H1 (cell line): ENCODE results near the gene CDH18. TPM values are rescaled to one million over a fixed set of nuclear protein-coding genes. Genes with fewer than 3 reads are reported as not detected.

Source experiments
- CTCF ChIA-PET: fragments of 300-600 bp; sonication (Branson Sonifier 250); formaldehyde crosslinking; loops from one replicate; lab custom pipeline; 2021; ENCODE audit not compliant: partially characterized antibody; lab: Charles Lee
- POLR2A ChIA-PET: fragments of 300-600 bp; sonication (Branson Sonifier 250); formaldehyde crosslinking; loops from one replicate; lab custom pipeline; 2021; ENCODE audit warnings: inconsistent platforms; ENCODE audit not compliant: partially characterized antibody; lab: Charles Lee
- DNase-seq, 2 experiments: peaks; one replicate each; pipeline versions ENCODE4 v3.0.0 to v3.0.0-alpha.2; 2010 to 2022; ENCODE audit warnings: low spot score in 2 of 2, low read depth in 1 of 2, mixed read lengths in 1 of 2
- FAIRE-seq: peaks from 2 replicates; lab custom pipeline; 2011; peaks lifted over from hg19 to GRCh38; lab: Jason Lieb, UNC
- H2AFZ ChIP-seq: 2 replicates; pipeline ENCODE4 v1.8.1; 2012; ENCODE audit warnings: low read length, inconsistent platforms
- H2AK5ac ChIP-seq: 2 replicates; pipeline ENCODE4 v1.6.1; 2013; ENCODE audit warnings: low read depth, low read length
- H2BK120ac ChIP-seq: replicated peaks from 2 replicates; pipeline ENCODE3; 2013; ENCODE audit warnings: low read depth, low read length, inconsistent platforms
- H2BK12ac ChIP-seq: 2 replicates; pipeline ENCODE4 v1.6.1; 2013; ENCODE audit warnings: low read depth, low read length
- H2BK15ac ChIP-seq: 2 replicates; pipeline ENCODE4 v1.6.1; 2013; ENCODE audit warnings: low read length
- H2BK20ac ChIP-seq: 2 replicates; pipeline ENCODE4 v1.6.1; 2013; ENCODE audit warnings: low read length
- H2BK5ac ChIP-seq: 2 replicates; pipeline ENCODE4 v1.6.1; 2013; ENCODE audit warnings: low read depth, low read length
- H3K14ac ChIP-seq: 2 replicates; pipeline ENCODE4 v1.6.1; 2013; ENCODE audit warnings: inconsistent platforms; ENCODE audit not compliant: insufficient read length
- H3K18ac ChIP-seq: 2 replicates; pipeline ENCODE4 v1.6.1; 2013; ENCODE audit warnings: low read length; ENCODE audit errors: extremely low read depth
- H3K23ac ChIP-seq: 2 replicates; pipeline ENCODE4 v1.6.1; 2013; ENCODE audit warnings: inconsistent platforms; ENCODE audit not compliant: insufficient read length
- H3K23me2 ChIP-seq: 2 replicates; pipeline ENCODE4 v1.6.1; 2013; ENCODE audit warnings: low read depth, low read length
- H3K27ac ChIP-seq: 2 replicates; pipeline ENCODE4 v1.6.1; 2011; ENCODE audit warnings: low read depth, low read length, inconsistent platforms
- H3K27me3 ChIP-seq, 4 experiments: replicated peaks in 1 of 4; 1 replicate in 1 of 4; 2 replicates in 3 of 4; pipeline versions ENCODE4 v1.6.1 to v1.8.1; 2011 to 2013; ENCODE audit warnings: low read length in 3 of 4, mild to moderate bottlenecking in 3 of 4, inconsistent platforms in 2 of 4, mixed read lengths in 2 of 4, moderate library complexity in 1 of 4; ENCODE audit not compliant: control insufficient read depth in 3 of 4, insufficient read depth in 3 of 4; ENCODE audit errors: extremely low read depth in 1 of 4
- H3K36me3 ChIP-seq, 4 experiments: 2 replicates each; pipeline versions ENCODE4 v1.6.1 to v1.8.1; 2011 to 2013; ENCODE audit warnings: mild to moderate bottlenecking in 4 of 4, low read length in 3 of 4, moderate library complexity in 2 of 4, control low read depth in 1 of 4, inconsistent platforms in 1 of 4; ENCODE audit not compliant: insufficient read depth in 4 of 4, control insufficient read depth in 2 of 4
- H3K4ac ChIP-seq: replicated peaks from 2 replicates; pipeline ENCODE3; 2013; ENCODE audit warnings: low read length, low read depth, mixed read lengths, inconsistent platforms; ENCODE audit not compliant: insufficient read length
- H3K4me1 ChIP-seq, 4 experiments: replicated peaks in 1 of 4; 1 replicate in 1 of 4; 2 replicates in 3 of 4; pipeline versions ENCODE4 v1.6.1 to v1.8.1; 2011 to 2013; ENCODE audit warnings: low read length in 3 of 4, inconsistent platforms in 2 of 4, mixed read lengths in 1 of 4; ENCODE audit not compliant: insufficient read depth in 4 of 4, control insufficient read depth in 3 of 4
- H3K4me2 ChIP-seq, 2 experiments: 2 replicates each; pipeline versions ENCODE4 v1.6.1 to v1.8.1; 2011 to 2013; ENCODE audit warnings: low read depth in 2 of 2, low read length in 2 of 2, control low read depth in 1 of 2, inconsistent platforms in 1 of 2, mild to moderate bottlenecking in 1 of 2; ENCODE audit not compliant: insufficient read depth in 1 of 2
- H3K4me3 ChIP-seq, 4 experiments: fragments of 200-600, 300-600 bp in 1 of 4; sonication (generic), shearing (Covaris generic), sonication (Bioruptor Twin) in 1 of 4; 2 replicates each; pipeline versions ENCODE4 v1.5.1 to v1.8.1; 2011 to 2016; ENCODE audit warnings: low read length in 4 of 4, low read depth in 3 of 4, control low read depth in 2 of 4, inconsistent platforms in 2 of 4, mild to moderate bottlenecking in 2 of 4, mixed read lengths in 1 of 4, moderate library complexity in 1 of 4; ENCODE audit not compliant: insufficient read depth in 2 of 4; ENCODE audit errors: extremely low read depth in 1 of 4
- H3K56ac ChIP-seq: replicated peaks from 2 replicates; pipeline ENCODE3; 2013; ENCODE audit warnings: low read depth, mild to moderate bottlenecking, mixed read lengths, low read length, inconsistent platforms; ENCODE audit not compliant: insufficient read length
- H3K79me1 ChIP-seq: 2 replicates; pipeline ENCODE4 v1.6.1; 2013; ENCODE audit warnings: low read depth, low read length, control low read depth
- H3K79me2 ChIP-seq, 2 experiments: 2 replicates each; pipeline versions ENCODE4 v1.6.1 to v1.8.1; 2012 to 2013; ENCODE audit warnings: low read length in 2 of 2, mild to moderate bottlenecking in 2 of 2, inconsistent platforms in 1 of 2; ENCODE audit not compliant: insufficient read depth in 2 of 2, control insufficient read depth in 1 of 2
- H3K9ac ChIP-seq, 4 experiments: replicated peaks in 1 of 4; 1 replicate in 1 of 4; 2 replicates in 3 of 4; pipeline versions ENCODE4 v1.6.1 to v1.8.1; 2011 to 2013; ENCODE audit warnings: low read depth in 3 of 4, low read length in 3 of 4, control low read depth in 2 of 4, mild to moderate bottlenecking in 2 of 4, moderate library complexity in 2 of 4, inconsistent platforms in 1 of 4; ENCODE audit errors: extremely low read depth in 1 of 4
- H3K9me3 ChIP-seq, 2 experiments: 2 replicates each; pipeline versions ENCODE4 v1.6.1 to v1.8.1; 2012 to 2013; ENCODE audit warnings: mild to moderate bottlenecking in 2 of 2, moderate library complexity in 2 of 2, control low read depth in 1 of 2, inconsistent platforms in 1 of 2, low read depth in 1 of 2, low read length in 1 of 2, mixed read lengths in 1 of 2; ENCODE audit not compliant: insufficient read depth in 2 of 2
- H4K20me1 ChIP-seq, 2 experiments: replicated peaks in 1 of 2; 2 replicates each; pipeline versions ENCODE3 to v1.8.1; 2011 to 2013; ENCODE audit warnings: inconsistent platforms in 2 of 2, low read length in 2 of 2, mild to moderate bottlenecking in 1 of 2; ENCODE audit not compliant: insufficient read depth in 2 of 2, control insufficient read depth in 1 of 2
- H4K5ac ChIP-seq: 2 replicates; pipeline ENCODE4 v1.6.1; 2013; ENCODE audit warnings: low read length, low read depth, mixed read lengths, inconsistent platforms; ENCODE audit not compliant: insufficient read length
- H4K8ac ChIP-seq: 2 replicates; pipeline ENCODE4 v1.8.0; 2013; ENCODE audit warnings: mild to moderate bottlenecking, moderate library complexity, low read length, inconsistent platforms; ENCODE audit not compliant: insufficient read depth; ENCODE audit errors: extremely low read depth
- H4K91ac ChIP-seq: replicated peaks from 2 replicates; pipeline ENCODE3; 2013; ENCODE audit warnings: low read length, mixed read lengths, inconsistent platforms; ENCODE audit not compliant: insufficient read length
- KDM1A ChIP-seq: fragments of 200-600, 300-600 bp; sonication (generic); IDR thresholded peaks from 2 replicates; pipeline ENCODE4 v1.7.1; 2016; ENCODE audit warnings: mild to moderate bottlenecking, low read length, borderline replicate concordance
- WGBS, 2 experiments: shearing (Covaris generic) in 1 of 2; methylation state at CpG; one replicate each; pipeline versions ENCODE4 v1.1.6 to v1.1.7; 2013 to 2015; ENCODE audit warnings: low lambda C conversion rate in 2 of 2, mixed read lengths in 2 of 2, inconsistent platforms in 1 of 2, low coverage in 1 of 2, missing lambda C conversion rate in 1 of 2; ENCODE audit not compliant: insufficient replicate concordance in 2 of 2, insufficient coverage in 1 of 2, insufficient read length in 1 of 2; ENCODE audit errors: extremely low coverage in 1 of 2, missing lambda C conversion rate in 1 of 2; 5-methylcytosine and 5-hydroxymethylcytosine counted together
- polyA plus RNA-seq, 7 experiments: library from polyadenylated mRNA; depleted of rRNA in 3 of 7; stranded (reverse) in 5 of 7; unstranded in 2 of 7; fragments of >200 nt in 5 of 7; fragments of 200-250 nt in 2 of 7; gene quantifications; 1 replicate in 5 of 7; 2 replicates in 1 of 7; 4 replicates in 1 of 7; pipeline versions ENCODE4 v1.2.1 to v1.2.3, GENCODE V29; 2011 to 2013; ENCODE audit warnings: missing spikeins in 2 of 7, mixed read lengths in 2 of 7
- total RNA-seq: library from RNA; stranded (reverse); fragmentation: NEBNext Ultra II Directional; extraction: Animal tissue kit (Norgen Biotek cat#: 25700); gene quantifications from 2 replicates; pipeline ENCODE4 v1.2.1, GENCODE V29; 2021

CDH18 gene
- total and polyA plus RNA-seq, 2 of the 8 experiments (the other 6 are each of a cell fraction or from before 2014, with no cell fraction given) = 0.30 to 0.32 TPM

DNA sequence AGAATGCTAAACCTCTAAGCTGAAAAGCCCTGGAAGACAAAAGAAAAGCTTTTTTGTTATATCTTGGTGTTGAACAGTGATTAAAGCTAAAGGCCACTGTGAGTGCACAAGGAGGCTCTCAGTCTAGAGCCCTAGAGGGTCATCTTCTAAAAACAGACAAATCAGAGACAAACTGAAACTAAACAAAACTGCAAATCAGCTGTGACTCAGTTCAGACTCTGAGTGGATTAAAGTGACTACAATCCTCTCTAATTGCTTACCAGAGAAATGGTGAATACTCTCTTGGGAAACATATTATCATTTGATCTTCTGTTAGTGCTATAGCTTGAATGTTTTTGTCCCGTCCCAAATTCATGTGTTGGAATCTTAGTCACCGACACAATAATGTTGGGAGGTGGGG lies 491.9 kb downstream of the CDH18 start:
- TF ChIP-seq KDM1A = no peak
- TF ChIP-seq, all 59 proteins: peak for 0
- Histone ChIP-seq H3K4me3 (no peak overlapping the region), H2AFZ (no peak overlapping the region; the same call in 1 of the 2 replicates), H3K4ac (no peak overlapping the region), H3K9me3 (no peaks in the 10 kb centered on the region), H3K9ac (no peak overlapping the region), H2BK5ac (no peak overlapping the region), H2BK15ac (no peak overlapping the region), H3K23ac (no peak overlapping the region), H3K79me2 (no peaks in the 10 kb centered on the region), H3K27me3 (no peaks in the 10 kb centered on the region), H3K36me3 (no peaks in the 10 kb centered on the region), H4K20me1 (no peaks in the 10 kb centered on the region), H3K4me2 (no peak overlapping the region), H3K56ac (no peak overlapping the region), H3K23me2 (no peaks in the 10 kb centered on the region), H2BK12ac (no peak overlapping the region), H2AK5ac (no peak overlapping the region), H3K18ac (no peak overlapping the region), H4K5ac (no peak overlapping the region), H2BK20ac (no peak overlapping the region), H3K4me1 (no peaks in the 10 kb centered on the region), H3K79me1 (no peaks in the 10 kb centered on the region), H4K8ac (no peak overlapping the region), H4K91ac (no peak overlapping the region), H2BK120ac (no peak overlapping the region), H3K14ac (no peak overlapping the region), H3K27ac (no peak overlapping the region)
- POLR2A ChIA-PET = no interaction called here
- FAIRE-seq = no peak
- WGBS, 2 experiments = 95% methylated on average over 2 of the region's 2 CpGs; no CpG with 5 or more reads in 1 of the 2 experiments
- CTCF ChIA-PET = no interaction called here
- no peak for DNase-seq
